Measurements from ENCODE around the gene FAM3B.

FAM3B gene

DNA sequence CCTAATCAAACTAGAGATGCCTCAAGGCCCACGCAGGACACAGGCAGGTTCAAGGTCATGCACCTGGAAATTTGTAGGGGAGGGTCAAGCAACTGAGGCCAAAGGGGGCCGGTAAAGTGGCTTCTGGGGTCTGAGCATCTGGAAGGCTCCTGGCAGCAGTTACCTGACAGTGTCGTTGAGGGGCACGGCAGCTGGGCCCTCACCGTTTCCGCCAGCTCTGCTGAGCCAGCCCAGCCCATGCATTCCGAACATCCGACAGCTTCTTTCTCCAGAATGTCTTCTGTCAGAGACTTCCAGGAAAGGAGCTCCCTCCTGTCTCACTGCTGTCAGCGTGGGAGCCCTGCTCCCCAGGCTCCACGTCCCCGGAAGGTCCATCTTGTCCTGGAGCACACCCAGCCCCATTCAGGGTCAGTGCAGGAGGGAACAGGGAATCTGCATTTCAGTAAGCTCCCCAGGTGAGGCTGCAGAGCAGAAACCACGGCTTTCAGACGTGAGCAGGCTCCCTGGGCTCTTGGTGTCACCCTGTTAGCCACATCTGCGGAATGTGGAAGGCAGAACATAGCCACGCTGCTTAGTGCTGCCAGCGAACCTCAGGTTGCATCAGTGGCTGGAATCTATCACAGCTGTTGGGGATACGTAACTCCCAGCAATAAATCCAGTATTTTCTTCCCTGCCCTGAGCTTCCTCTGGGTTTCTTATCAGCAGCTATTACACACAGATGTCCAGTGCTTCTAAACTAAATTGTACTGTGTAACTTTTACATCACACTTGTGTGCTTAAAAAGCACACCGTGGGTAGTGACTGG, 36.3 kb upstream of the FAM3B start:
- no peak for TF ChIP-seq CEBPB (IDR thresholded peaks at IDR 0.05)
- no peak for TF ChIP-seq YY1 (IDR thresholded peaks at IDR 0.05; ENCODE audit: low read depth)
- TF ChIP-seq, protein P1, sequence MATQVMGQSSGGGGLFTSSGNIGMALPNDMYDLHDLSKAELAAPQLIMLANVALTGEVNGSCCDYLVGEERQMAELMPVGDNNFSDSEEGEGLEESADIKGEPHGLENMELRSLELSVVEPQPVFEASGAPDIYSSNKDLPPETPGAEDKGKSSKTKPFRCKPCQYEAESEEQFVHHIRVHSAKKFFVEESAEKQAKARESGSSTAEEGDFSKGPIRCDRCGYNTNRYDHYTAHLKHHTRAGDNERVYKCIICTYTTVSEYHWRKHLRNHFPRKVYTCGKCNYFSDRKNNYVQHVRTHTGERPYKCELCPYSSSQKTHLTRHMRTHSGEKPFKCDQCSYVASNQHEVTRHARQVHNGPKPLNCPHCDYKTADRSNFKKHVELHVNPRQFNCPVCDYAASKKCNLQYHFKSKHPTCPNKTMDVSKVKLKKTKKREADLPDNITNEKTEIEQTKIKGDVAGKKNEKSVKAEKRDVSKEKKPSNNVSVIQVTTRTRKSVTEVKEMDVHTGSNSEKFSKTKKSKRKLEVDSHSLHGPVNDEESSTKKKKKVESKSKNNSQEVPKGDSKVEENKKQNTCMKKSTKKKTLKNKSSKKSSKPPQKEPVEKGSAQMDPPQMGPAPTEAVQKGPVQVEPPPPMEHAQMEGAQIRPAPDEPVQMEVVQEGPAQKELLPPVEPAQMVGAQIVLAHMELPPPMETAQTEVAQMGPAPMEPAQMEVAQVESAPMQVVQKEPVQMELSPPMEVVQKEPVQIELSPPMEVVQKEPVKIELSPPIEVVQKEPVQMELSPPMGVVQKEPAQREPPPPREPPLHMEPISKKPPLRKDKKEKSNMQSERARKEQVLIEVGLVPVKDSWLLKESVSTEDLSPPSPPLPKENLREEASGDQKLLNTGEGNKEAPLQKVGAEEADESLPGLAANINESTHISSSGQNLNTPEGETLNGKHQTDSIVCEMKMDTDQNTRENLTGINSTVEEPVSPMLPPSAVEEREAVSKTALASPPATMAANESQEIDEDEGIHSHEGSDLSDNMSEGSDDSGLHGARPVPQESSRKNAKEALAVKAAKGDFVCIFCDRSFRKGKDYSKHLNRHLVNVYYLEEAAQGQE (IDR thresholded peaks at IDR 0.05; ENCODE audit: low read depth): no peak
- TF ChIP-seq RAD21 (IDR thresholded peaks at IDR 0.05; ENCODE audit: low read depth): no peak
- no peak for TF ChIP-seq TEAD4 (IDR thresholded peaks at IDR 0.05)
- TF ChIP-seq, protein P2, sequence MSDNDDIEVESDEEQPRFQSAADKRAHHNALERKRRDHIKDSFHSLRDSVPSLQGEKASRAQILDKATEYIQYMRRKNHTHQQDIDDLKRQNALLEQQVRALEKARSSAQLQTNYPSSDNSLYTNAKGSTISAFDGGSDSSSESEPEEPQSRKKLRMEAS (IDR thresholded peaks at IDR 0.05): no peak
- no peak for TF ChIP-seq TAF1 (IDR thresholded peaks at IDR 0.05; ENCODE audit: low read depth)
- TF ChIP-seq FOXM1 (IDR thresholded peaks at IDR 0.05; ENCODE audit: borderline replicate concordance, low read depth): no peak
- TF ChIP-seq CREB1 (IDR thresholded peaks at IDR 0.05; ENCODE audit: low read depth): no peak
- TF ChIP-seq TCF12 (IDR thresholded peaks at IDR 0.05; ENCODE audit: low read depth): no peak
- no peak for TF ChIP-seq NFIC (IDR thresholded peaks at IDR 0.05)
- no peak for TF ChIP-seq EGR1 (IDR thresholded peaks at IDR 0.05)
- no peak for TF ChIP-seq EP300 (IDR thresholded peaks at IDR 0.05; ENCODE audit: borderline replicate concordance)
- TF ChIP-seq ZBTB7A (IDR thresholded peaks at IDR 0.05; ENCODE audit: low read depth): no peak
- TF ChIP-seq, protein P3, sequence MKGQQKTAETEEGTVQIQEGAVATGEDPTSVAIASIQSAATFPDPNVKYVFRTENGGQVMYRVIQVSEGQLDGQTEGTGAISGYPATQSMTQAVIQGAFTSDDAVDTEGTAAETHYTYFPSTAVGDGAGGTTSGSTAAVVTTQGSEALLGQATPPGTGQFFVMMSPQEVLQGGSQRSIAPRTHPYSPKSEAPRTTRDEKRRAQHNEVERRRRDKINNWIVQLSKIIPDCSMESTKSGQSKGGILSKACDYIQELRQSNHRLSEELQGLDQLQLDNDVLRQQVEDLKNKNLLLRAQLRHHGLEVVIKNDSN (IDR thresholded peaks at IDR 0.05): no peak

DNA sequence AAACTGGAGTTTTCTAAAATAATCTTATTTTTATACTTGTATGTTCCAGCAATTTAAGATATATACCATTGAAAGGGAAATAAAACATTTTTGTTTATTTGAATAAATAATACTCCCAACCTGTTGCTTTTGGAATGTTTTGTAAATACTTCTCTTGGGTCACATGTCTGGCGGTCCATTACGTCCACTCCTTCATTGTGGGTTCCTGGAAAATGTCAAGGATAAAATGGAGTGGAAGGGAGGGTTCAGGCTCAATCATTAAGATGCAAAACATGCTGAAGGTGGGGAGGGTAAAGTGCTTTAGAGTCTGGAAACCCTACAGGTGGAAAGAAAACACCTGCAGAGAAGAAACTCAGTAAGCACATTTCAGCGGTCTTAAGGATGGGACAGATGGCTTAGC, 34.2 kb upstream of the FAM3B start:
- no peak for TF ChIP-seq EGR1 (IDR thresholded peaks at IDR 0.05)
- TF ChIP-seq NFIC (IDR thresholded peaks at IDR 0.05): no peak
- TF ChIP-seq, protein P2 (IDR thresholded peaks at IDR 0.05): no peak
- TF ChIP-seq FOXM1 (IDR thresholded peaks at IDR 0.05; ENCODE audit: borderline replicate concordance, low read depth): no peak
- no peak for TF ChIP-seq CEBPB (IDR thresholded peaks at IDR 0.05)
- TF ChIP-seq CREB1 (IDR thresholded peaks at IDR 0.05; ENCODE audit: low read depth): no peak
- no peak for TF ChIP-seq TCF12 (IDR thresholded peaks at IDR 0.05; ENCODE audit: low read depth)
- TF ChIP-seq, protein P1 (IDR thresholded peaks at IDR 0.05; ENCODE audit: low read depth): no peak
- no peak for TF ChIP-seq TAF1 (IDR thresholded peaks at IDR 0.05; ENCODE audit: low read depth)

DNA sequence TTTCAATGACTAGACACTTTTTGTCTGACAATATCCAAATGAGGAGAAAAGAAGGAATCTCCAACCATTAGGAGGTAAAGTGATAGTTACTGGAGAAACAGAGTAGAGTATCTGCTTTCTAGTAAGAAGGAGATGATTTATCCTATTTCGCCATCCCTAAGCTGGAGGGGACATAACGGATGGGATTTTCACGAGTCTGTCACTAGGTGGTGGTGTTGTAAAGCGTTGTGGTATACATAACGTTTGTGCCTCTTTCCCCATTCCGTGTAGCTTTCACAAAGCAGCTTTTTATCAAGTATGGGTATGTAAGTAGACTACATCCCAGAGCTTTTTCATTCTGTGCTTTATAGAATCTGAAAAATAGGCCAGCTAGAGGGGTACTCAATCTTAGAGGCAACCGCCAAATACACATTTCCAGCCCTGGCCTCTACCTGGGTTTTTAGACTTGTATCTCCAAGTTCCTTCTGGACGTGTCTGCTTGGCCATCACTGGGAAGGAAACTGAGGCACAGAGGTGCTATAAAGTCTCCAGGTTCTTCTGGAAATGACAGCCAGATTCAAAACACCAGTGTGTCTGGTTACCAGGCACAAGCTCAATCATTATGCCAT, 33.3 kb upstream of the FAM3B start:
- TF ChIP-seq CEBPB (IDR thresholded peaks at IDR 0.05) (0 out of 2 replicates have a peak, but pooled peaks have one; percentile 31), EGR1 (IDR thresholded peaks at IDR 0.05) (no peak), RAD21 (IDR thresholded peaks at IDR 0.05; ENCODE audit: low read depth) (peak; percentile 97), YY1 (IDR thresholded peaks at IDR 0.05; ENCODE audit: low read depth) (no peak), EP300 (IDR thresholded peaks at IDR 0.05; ENCODE audit: borderline replicate concordance) (no peak)
- TF ChIP-seq, protein P3 (IDR thresholded peaks at IDR 0.05): no peak
- TF ChIP-seq, protein P1 (IDR thresholded peaks at IDR 0.05; ENCODE audit: low read depth): no peak

DNA sequence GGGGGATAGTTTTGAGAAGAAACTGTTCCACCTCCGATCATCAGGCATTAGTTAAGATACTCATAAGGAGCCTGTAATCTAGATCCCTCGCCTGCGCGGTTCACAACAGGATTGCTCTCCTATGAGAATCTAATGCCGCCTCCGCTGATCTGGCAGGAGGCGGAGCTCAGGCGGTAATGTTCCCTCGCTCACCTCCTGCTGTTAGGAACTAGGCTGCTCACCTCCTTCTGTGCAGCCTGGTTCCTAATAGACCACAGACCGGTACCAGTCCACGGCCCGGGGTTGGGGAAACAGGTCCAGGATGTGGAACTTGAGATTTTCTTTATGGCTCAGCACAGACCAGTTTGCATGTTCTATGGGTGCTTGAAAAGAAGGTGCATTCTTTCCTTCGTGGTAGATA, 27.2 kb upstream of the FAM3B start:
- no peak for TF ChIP-seq CREB1 (IDR thresholded peaks at IDR 0.05; ENCODE audit: low read depth)
